ENCODE measurements around the gene MYH7B. TPM values are rescaled to one million over a fixed set of nuclear protein-coding genes. Genes with fewer than 3 reads are reported as not detected.

The MYH7B gene
- total RNA-seq, 1 experiment from 2014 or later: not detected

DNA sequence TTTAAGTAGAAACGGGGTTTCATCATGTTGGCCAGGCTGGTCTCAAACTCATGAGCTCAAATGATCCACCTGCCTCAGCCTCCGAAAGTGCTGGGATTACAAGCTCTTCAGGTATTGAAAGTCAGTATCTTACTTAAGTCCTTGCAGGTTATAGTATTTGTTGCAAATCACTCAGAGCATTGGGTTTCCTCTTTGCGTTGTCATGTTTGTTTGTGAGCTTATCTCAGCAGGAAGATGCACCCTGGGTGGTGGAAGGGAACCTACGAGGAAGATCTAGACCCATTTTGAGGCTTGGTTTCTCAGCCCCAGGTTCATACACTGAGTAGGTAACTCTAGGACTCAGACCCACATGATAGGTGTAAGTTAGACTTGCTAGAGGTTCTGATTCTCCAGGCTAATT, 18.6 kb downstream of the MYH7B start:
- DNase-seq (ENCODE audit: low read depth): no peak

DNA sequence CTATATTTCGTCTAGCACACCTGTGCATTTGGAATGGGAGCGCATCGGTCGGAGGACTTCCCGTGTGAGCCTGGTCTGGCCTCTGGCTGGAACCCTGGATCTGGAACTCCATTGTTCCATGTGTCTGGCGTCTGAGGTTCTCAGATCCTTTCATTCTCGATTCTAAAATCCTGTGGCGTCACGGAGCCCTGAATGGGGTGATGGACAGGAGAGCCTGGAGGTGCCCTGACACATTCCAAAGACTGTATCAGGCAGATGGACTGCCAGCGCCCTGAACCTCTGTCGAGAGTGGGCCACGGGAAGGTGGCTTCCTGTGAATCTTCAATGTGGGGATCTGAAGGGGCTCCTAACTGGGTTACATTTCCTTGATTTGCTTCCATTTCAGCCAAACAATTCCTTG, 20.6 kb downstream of the MYH7B start:
- no peak for DNase-seq (ENCODE audit: low read depth)

- DNase-seq (ENCODE audit: low read depth): no peak
Observed at GRCh38 chr20:34977365-34978091, 21.9 kb downstream of the MYH7B start.

GRCh38 chr20:34978092-34978744, 22.6 kb downstream of the MYH7B start:
- DNase-seq (ENCODE audit: low read depth): no peak

DNA sequence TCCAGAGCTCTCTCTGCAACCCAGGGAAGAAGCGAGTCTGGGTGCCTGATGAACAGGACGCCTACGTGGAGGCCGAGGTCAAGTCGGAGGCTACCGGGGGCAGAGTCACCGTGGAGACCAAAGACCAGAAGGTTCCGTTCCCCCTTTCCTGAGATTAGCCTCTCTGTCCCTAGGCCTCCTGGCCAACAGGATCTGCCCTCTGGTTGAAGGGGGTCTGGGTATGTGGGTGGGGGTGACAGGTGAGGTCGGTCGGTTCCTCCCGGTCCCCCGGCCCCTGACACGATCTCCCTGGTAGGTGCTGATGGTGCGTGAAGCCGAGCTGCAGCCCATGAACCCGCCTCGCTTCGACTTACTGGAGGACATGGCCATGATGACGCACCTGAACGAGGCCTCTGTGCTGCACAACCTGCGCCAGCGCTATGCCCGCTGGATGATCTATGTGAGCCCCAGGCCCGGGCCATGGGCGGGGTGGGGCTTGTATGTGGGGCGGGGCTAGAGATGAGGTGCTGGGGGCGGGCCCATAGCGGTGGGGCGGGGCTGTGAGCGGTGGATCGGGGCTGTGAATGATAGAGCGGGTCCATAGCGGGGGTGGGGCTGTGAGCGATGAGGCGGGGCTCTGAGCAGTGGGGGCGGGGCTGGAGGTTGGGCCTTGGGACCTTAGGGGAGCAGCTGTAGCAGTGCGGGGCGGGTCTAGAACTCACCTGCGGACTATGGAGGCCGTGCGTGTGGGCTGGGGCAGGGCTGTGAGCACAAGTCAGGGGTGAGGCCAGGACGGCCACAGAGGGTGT, 23.9 kb downstream of the MYH7B start:
- DNase-seq (ENCODE audit: low read depth): no peak

DNA sequence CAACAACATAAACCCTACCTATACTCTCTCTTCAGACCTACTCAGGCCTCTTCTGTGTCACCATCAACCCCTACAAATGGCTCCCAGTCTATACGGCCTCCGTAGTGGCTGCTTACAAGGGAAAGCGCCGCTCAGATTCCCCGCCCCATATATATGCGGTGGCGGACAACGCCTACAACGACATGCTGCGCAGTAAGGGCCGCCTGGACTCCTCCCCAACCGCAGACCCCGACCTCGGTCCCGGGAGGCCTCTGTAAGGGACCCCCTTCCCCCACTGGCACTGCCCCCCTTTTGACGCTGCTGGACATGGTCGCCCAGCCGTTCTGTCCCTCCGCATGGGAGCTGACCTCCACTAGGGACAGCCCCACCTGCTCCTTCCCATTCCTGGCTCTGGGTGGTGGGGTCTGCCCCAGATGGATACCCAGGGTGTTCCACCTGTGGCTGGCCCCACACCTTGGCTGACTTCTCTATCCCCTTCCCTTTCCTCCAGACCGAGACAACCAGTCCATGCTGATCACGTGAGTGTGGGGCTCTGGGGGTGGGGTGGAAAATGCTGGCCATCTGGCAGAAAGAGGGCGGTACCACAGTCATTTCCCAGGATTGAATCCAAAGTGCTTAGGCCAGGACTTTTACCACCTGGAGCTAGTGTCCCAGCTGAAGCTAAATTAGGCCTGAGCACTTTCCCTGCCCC, 25.0 kb downstream of the MYH7B start:
- no peak for DNase-seq (ENCODE audit: low read depth)

- DNase-seq (ENCODE audit: low read depth): no peak
Observed at GRCh38 chr20:34982270-34983088, 26.8 kb downstream of the MYH7B start.

- no peak for DNase-seq (ENCODE audit: low read depth)
Observed at GRCh38 chr20:34983089-34983820, 27.6 kb downstream of the MYH7B start.

GRCh38 chr20:34983995-34984735, 28.5 kb downstream of the MYH7B start:
- no peak for DNase-seq (ENCODE audit: low read depth)

DNA sequence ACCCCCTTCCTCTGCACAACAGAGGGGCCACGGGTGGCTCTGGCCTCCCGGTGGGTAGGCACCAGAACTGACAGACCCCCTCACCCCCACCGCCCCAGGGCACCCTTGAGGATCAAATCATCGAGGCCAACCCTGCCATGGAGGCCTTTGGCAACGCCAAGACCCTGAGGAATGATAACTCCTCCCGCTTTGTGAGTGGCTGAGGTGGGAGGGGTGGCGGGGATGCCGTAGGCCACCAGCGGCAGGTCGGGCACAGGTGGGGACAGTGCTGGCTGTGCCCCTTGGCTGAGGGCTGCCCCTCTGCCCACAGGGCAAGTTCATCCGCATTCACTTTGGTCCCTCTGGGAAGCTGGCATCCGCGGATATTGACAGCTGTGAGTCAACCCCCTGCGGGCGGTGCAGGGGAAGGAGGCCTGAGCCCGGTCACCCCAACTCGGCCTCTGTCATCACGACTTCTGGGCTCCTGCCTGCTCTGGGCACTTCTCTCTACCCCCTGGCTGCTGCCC, 29.1 kb downstream of the MYH7B start:
- no peak for DNase-seq (ENCODE audit: low read depth)

- DNase-seq (ENCODE audit: low read depth): no peak
Observed at GRCh38 chr20:34985461-34986310, 30.0 kb downstream of the MYH7B start.

DNA sequence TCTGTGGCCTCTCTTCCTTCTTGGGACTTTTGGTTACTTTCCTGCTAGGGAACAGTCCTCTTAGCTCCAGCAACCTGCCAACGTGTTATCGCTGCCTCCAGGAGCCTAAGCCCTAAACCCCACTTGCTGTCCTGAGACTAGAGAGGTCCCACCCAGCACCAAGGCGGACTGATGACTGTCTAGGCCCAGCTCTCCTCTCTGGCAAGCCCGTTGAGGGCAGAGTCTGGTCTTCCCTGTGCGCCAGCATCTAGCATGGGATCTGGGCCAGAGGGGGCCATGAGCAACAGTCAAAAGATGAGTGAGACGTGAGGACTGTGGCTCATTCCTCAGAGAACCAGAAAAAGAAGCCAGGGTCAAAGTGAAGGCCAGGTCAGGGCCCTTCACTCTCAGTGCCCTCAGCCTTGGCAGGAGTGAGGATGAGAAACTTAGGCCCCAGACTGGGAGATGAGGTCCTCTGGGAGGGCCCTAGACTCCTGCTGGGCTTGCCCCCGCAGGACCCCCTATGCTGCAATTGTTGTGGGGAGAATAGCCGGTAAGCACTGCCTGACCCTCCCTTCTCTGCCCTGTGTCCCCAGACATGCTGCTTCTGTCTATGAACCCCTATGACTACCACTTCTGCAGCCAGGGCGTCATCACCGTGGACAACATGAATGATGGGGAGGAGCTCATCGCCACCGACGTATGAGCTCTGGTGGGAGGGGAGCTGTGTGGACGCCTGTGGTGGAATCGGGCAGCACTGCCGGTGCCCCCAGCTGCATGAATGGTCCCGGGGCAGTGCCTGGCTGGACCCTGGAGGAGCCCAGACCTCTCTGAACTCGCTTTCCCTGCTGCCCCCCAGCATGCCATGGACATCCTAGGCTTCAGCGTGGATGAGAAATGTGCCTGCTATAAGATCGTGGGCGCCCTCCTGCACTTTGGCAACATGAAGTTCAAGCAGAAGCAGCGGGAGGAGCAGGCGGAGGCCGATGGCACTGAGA, 30.9 kb downstream of the MYH7B start:
- no peak for DNase-seq (ENCODE audit: low read depth)

DNA sequence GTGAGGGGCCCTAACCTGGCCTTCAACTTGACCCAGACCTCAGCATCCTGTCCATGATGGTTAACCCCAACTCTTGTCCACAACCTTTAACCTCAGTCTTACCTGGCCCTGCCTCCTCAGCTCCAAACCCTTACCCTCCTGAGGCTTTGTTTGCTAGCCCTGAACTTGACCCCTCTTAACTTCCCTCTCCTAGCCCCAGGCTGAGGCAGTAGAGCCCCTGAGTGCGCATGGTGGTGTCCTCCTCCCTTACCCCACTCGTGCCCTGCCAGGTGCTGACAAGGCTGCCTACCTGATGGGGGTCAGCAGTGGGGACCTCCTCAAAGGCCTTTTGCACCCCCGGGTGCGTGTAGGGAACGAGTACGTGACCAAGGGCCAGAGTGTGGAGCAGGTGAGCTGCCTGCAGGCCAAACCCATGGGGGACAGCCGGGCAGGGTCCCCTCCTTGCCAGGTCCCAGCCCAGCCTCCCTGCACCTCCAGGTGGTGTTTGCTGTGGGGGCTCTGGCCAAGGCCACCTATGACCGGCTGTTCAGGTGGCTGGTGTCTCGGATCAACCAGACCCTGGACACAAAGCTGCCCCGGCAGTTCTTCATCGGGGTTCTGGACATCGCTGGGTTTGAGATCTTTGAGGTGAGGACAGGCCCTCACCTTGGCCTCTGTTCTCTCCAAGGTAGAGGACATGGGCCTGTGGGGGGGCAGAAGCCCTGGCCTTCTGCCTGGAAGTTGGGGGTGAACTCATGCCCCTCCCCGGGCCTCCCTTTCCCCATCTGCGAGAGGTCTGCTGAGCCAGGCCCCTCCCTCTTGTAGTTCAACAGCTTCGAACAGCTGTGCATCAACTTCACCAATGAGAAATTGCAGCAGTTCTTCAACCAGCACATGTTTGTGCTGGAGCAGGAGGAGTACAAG, 31.9 kb downstream of the MYH7B start:
- no peak for DNase-seq (ENCODE audit: low read depth)

GRCh38 chr20:34988191-34988540, 32.5 kb downstream of the MYH7B start:
- no peak for DNase-seq (ENCODE audit: low read depth)

GRCh38 chr20:34989118-34989517, 33.5 kb downstream of the MYH7B start:
- no peak for DNase-seq (ENCODE audit: low read depth)

DNA sequence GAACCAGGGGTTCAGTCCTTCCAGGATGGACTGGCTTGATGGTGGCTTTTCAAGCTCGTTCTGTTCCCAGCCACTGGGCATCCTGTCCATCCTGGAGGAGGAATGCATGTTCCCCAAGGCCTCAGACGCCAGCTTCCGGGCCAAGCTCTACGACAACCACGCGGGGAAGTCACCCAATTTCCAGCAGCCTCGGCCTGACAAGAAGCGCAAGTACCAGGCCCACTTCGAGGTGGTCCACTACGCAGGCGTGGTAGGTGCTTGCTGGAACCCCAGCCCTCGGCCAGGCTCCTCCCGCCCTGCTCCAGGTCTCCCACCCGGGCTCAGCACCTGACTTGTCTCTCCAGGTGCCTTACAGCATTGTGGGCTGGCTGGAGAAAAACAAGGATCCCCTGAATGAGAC, 34.0 kb downstream of the MYH7B start:
- no peak for DNase-seq (ENCODE audit: low read depth)

GRCh38 chr20:34990231-34990630, 34.6 kb downstream of the MYH7B start:
- no peak for DNase-seq (ENCODE audit: low read depth)
